ENCODE data around the gene H6PD. TPM values are rescaled to one million over a fixed set of nuclear protein-coding genes. Genes with fewer than 3 reads are reported as not detected.

Gene H6PD
- total and polyA plus RNA-seq, 9 of the 15 experiments (the other 6 are each of a cell fraction or from before 2014, with no cell fraction given): 0.04 to 2.5 (median 0.95) TPM

- no peaks in the 10 kb centered on the region for H3K9me3 ChIP-seq (replicated peaks; ENCODE audit: control insufficient read depth, insufficient read depth, low read depth, low read length)
- H4K20me1 ChIP-seq (replicated peaks; ENCODE audit: control insufficient read depth, insufficient read depth, low read length): peaks cover 22% of the 10 kb centered on the region
- CTCF ChIA-PET (ENCODE audit: low intra/inter-chr PET ratio): no interaction called here
- H3K27me3 ChIP-seq (ENCODE audit: control insufficient read depth in 2 of 2, insufficient read depth in 2 of 2, low read length in 2 of 2): peaks cover 47 to 93% of the 10 kb centered on the region in 2 experiments
- ATAC-seq (no peak), FAIRE-seq (no peak), DNase-seq (ENCODE audit: extremely low read depth in 1 of 4, low spot score in 3 of 4) (no peak)
- no peak overlapping the region for H2AFZ ChIP-seq (ENCODE audit: low read depth, low read length)
- H3K4me1 ChIP-seq (replicated peaks in 1 of 2; ENCODE audit: control insufficient read depth in 2 of 2, insufficient read depth in 2 of 2, low read length in 2 of 2): peaks cover 0 to 10% of the 10 kb centered on the region in 2 experiments; a peak in 3 of 5 replicates
- H3K4me2 ChIP-seq (ENCODE audit: insufficient read depth, low read length): no peak overlapping the region
- in situ Hi-C loops (cut with MboI) (no loop called here), intact Hi-C loops (cut with micrococcal nuclease) (no loop called here)
- no peak overlapping the region for H3K27ac ChIP-seq (ENCODE audit: extremely low read depth, low read depth, low read length)
- H3K9ac ChIP-seq (ENCODE audit: insufficient read depth in 1 of 2, low read depth in 2 of 2, low read length in 2 of 2): no peak overlapping the region
- BruUV-seq (replicated peaks): no TSS peak
- POLR2A ChIA-PET: interaction anchor here (0.7 to 1.2 kb wide), 2 partner anchors 11 to 13 kb away, joined by 3 read pairs; no protein-coding TSS in a partner anchor
- 12% methylated on average over 18 of the region's 18 CpGs for WGBS (ENCODE audit: insufficient coverage, low coverage, missing lambda C conversion rate)
- H3K9me1 ChIP-seq (ENCODE audit: control insufficient read depth, insufficient read depth, low read length): no peaks in the 10 kb centered on the region
- no peaks in the 10 kb centered on the region for H3K79me2 ChIP-seq (ENCODE audit: control insufficient read depth, insufficient read depth, low read length)
- no peak overlapping the region for H3K4me3 ChIP-seq
- no peaks in the 10 kb centered on the region for H3K36me3 ChIP-seq (ENCODE audit: control insufficient read depth, insufficient read depth, low read length)
- TF ChIP-seq CEBPB (tag; IDR thresholded peaks at IDR 0.05) (peak; percentile 25; the same call in 1 of the 2 replicates), ZNF140 (CRISPR knock-in tag; IDR thresholded peaks at IDR 0.05) (no peak)
Measured at GRCh38 chr1:9312168-9312720, 77.7 kb downstream of the H6PD start.

GRCh38 chr1:9313576-9313975 is 79.0 kb downstream of the H6PD start:
- CTCF ChIA-PET (ENCODE audit: low intra/inter-chr PET ratio): interaction anchor here (0.6 kb wide), 1 partner anchor 12 kb away, joined by 4 read pairs; no protein-coding TSS in a partner anchor
- WGBS (ENCODE audit: insufficient coverage, low coverage, missing lambda C conversion rate): 8% methylated on average over 10 of the region's 11 CpGs
- FAIRE-seq: no peak
- no peak for TF ChIP-seq POLR2A (conservative IDR thresholded peaks at IDR 0.05)
- no peak for TF ChIP-seq YY1 (IDR thresholded peaks at IDR 0.05; ENCODE audit: borderline replicate concordance in 1 of 3, control insufficient read depth in 1 of 3, extremely low read depth in 1 of 3, insufficient read depth in 3 of 3, insufficient read length in 1 of 3, insufficient replicate concordance in 2 of 3, low read depth in 1 of 3, low read length in 2 of 3)
- no peak for TF ChIP-seq ZNF184 (CRISPR knock-in tag; IDR thresholded peaks at IDR 0.05)
- TF ChIP-seq EWSR1 (IDR thresholded peaks at IDR 0.05; ENCODE audit: borderline replicate concordance, low read depth, partially characterized antibody): no peak
- TF ChIP-seq CEBPB (tag; IDR thresholded peaks at IDR 0.05): no peak
- TF ChIP-seq TEAD4 (IDR thresholded peaks at IDR 0.05; ENCODE audit: low read length): no peak
- TF ChIP-seq TEAD4 (CRISPR knock-in tag; IDR thresholded peaks at IDR 0.05; ENCODE audit: borderline replicate concordance): no peak
- no peak for TF ChIP-seq BRF1 (IDR thresholded peaks at IDR 0.05; ENCODE audit: borderline replicate concordance, extremely low read depth, insufficient read length)
- TF ChIP-seq, protein P1, sequence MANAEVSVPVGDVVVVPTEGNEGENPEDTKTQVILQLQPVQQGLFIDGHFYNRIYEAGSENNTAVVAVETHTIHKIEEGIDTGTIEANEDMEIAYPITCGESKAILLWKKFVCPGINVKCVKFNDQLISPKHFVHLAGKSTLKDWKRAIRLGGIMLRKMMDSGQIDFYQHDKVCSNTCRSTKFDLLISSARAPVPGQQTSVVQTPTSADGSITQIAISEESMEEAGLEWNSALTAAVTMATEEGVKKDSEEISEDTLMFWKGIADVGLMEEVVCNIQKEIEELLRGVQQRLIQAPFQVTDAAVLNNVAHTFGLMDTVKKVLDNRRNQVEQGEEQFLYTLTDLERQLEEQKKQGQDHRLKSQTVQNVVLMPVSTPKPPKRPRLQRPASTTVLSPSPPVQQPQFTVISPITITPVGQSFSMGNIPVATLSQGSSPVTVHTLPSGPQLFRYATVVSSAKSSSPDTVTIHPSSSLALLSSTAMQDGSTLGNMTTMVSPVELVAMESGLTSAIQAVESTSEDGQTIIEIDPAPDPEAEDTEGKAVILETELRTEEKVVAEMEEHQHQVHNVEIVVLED (CRISPR knock-in tag; IDR thresholded peaks at IDR 0.05): no peak
- TF ChIP-seq ZC3H4 (CRISPR knock-in tag; IDR thresholded peaks at IDR 0.05; ENCODE audit: borderline replicate concordance): no peak
- no peak for TF ChIP-seq ZBED1 (IDR thresholded peaks at IDR 0.05)

More at GRCh38 chr1:9313576-9313975, 79.0 kb downstream of the H6PD start:
- Histone ChIP-seq H3K79me2 (ENCODE audit: control insufficient read depth, insufficient read depth, low read length) (no peaks in the 10 kb centered on the region), H4K20me1 (replicated peaks; ENCODE audit: control insufficient read depth, insufficient read depth, low read length) (peaks cover 21% of the 10 kb centered on the region), H3K4me1 (replicated peaks in 1 of 2; ENCODE audit: control insufficient read depth in 2 of 2, insufficient read depth in 2 of 2, low read length in 2 of 2) (peaks cover 0 to 16% of the 10 kb centered on the region in 2 experiments; a peak in 3 of 5 replicates), H2AFZ (ENCODE audit: low read depth, low read length) (no peak overlapping the region), H3K27ac (ENCODE audit: extremely low read depth, low read depth, low read length) (no peak overlapping the region), H3K4me2 (ENCODE audit: insufficient read depth, low read length) (no peak overlapping the region), H3K9me3 (replicated peaks; ENCODE audit: control insufficient read depth, insufficient read depth, low read depth, low read length) (no peaks in the 10 kb centered on the region), H3K4me3 (no peak overlapping the region), H3K9ac (ENCODE audit: insufficient read depth in 1 of 2, low read depth in 2 of 2, low read length in 2 of 2) (no peak overlapping the region), H3K27me3 (ENCODE audit: control insufficient read depth in 2 of 2, insufficient read depth in 2 of 2, low read length in 2 of 2) (peaks cover 39 to 93% of the 10 kb centered on the region in 2 experiments), H3K36me3 (ENCODE audit: control insufficient read depth, insufficient read depth, low read length) (no peaks in the 10 kb centered on the region), H3K9me1 (ENCODE audit: control insufficient read depth, insufficient read depth, low read length) (no peaks in the 10 kb centered on the region)
- no peak for DNase-seq (ENCODE audit: extremely low read depth in 1 of 4, low spot score in 3 of 4)
- in situ Hi-C loops (cut with MboI) (no loop called here), intact Hi-C loops (cut with micrococcal nuclease) (no loop called here)
- no TSS peak for BruUV-seq (replicated peaks)
- POLR2A ChIA-PET: no interaction called here
- no peak for ATAC-seq
